ENCODE measurements around the gene RAB11FIP5.
A peak's percentile ranks its signal among the peaks of the same experiment; 100 is the strongest.

Gene RAB11FIP5

GRCh38 chr2:73082523-73083410 lies 30.0 kb downstream of the RAB11FIP5 start:
- DNase-seq = no peak

- DNase-seq = no peak
Observed at GRCh38 chr2:73081181-73081671, 31.5 kb downstream of the RAB11FIP5 start.

- DNase-seq = no peak
Observed at GRCh38 chr2:73080321-73081131, 32.2 kb downstream of the RAB11FIP5 start.

DNA sequence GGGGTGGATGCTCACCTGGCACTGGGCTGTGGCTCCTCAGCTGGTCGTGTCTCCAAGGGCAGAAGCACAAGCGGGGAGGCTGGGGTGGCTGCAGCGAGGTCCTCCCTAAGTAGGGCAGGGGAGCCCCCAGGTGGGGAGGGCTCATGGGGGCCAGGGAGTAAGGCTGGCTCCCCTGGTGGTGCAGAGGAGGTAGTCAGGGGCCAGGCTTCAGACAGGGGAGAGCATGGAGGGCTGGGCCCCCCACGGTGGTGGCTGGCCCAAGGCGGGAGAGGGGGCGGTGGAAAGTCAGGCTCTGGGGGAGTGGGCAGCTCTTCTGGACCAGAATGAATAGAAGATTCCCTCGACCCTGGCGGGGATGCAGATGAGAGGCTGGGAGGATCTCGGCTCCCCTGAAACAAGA lies 33.1 kb downstream of the RAB11FIP5 start:
- no peak for DNase-seq

DNA sequence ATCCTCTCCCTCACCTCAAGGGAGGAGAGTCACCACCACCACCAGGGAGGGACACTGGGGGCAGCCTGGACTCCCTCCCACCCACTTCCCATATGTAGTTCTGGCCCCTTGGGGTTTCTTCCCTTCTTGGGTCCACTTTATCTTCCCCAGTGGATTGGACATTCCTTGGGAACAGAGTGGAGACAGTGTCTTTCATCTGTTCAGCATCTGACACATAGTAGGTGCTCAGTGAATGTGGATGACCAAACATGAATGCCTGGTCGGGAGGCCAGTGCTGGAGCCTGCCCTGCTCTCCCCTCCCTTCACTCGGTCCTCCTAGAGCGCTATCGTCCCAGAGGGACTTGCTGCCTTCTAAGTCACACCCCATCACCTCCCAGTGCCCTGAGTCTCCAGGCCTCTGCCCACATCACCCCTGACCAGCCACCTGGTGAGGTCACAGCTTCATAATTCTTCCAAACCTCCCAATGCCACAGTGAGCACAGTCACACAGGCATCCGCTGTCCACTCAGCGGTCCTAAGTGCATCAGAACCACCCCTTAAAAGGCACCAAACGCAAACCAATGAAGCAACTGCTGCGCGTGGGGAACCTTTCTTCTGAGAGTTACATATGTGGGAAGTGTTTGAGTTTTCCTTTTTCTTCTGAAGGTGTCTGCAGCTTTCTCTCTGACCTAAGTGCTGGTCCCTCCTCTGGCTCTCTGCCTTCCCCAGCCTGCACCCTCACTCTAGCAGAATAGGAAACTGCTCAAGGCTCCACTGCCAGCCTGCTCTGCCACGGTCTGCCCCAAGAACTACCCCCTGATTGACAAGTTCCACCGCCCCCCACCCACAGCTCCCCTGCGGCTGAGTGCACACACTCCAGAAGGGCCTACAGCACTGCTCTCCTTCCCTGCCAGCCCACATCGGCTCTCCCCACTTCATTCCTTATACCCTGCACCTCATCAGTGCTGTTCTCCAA lies 34.0 kb downstream of the RAB11FIP5 start:
- no peak for DNase-seq

- no peak for DNase-seq
Observed at GRCh38 chr2:73077424-73077795, 35.3 kb downstream of the RAB11FIP5 start.

DNA sequence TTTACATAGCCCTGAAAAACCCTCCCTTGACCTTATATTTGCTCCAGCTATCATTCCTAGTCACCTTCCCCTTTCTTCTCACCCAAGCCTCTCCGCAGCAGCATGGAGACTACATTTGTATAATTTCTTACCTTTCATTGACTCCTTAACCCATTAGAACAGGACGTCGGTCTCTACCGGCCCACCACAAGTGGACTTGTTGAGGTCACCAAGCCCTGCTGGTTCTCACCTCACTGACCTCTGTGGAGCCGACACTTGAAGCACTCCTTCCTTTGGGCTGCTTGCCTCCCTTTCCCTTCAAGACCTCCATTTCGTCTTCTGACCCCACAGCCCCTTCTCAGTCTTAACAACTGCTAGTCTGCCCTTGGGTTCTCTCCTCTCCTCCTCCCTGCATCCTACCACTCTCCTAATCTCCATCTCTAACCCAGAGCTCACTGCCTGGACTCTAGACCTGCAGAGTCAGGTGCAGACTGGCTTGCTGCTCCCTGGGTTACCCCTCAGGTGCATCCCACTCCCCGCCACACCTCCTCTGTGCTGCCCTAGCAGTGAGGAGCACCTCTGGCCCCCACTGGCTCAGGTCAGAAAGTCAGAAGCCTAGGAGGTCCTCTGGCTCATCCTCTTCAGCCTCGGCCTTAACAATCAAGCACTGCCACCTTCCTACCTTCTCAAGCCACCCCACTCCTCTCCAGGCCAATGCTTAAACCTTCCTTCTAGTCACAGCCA lies 35.9 kb downstream of the RAB11FIP5 start:
- DNase-seq = no peak

DNA sequence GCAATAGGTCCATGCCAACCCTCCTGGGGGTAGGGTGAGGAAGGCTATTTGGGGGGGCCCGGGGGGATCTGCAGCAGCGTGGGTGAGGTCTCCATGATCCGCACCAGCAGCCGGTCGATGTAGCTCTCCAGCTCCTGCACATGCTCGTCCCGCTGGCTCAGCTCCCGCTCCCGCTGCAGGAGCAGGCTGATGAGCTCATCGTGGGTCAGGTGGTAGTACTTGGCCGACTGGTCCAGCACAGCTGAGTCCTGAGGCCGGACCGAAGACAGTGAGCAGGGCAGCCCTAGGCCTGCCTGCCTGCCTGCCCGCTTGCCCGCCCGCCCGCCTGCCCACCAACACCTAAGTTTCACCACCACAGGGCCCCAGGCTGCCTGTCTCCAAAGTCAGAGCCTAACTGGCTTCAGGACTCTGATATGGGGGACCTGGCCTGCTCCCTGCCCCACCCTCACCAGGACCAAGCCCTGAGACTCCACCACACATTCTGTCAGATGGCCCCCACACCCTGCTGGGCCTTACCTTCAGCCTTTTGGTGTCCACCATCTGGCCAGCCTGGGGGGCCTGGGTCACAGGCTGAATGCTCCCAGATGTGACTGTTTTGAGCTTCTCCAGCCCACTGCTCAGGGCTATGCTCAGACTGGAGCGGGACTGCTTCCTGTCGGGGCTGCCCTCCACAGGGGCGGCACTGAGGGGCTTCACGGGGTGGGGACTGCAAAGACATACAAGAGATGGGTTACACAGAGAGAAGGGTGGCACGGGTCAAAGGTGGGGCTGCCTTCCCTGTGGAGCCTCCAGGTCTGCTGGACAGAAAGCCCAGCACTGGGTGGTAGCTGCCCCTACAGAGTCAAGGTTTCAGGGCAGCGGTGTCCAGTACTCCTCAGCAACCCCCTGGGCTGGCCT lies 37.0 kb downstream of the RAB11FIP5 start:
- no peak for DNase-seq

DNA sequence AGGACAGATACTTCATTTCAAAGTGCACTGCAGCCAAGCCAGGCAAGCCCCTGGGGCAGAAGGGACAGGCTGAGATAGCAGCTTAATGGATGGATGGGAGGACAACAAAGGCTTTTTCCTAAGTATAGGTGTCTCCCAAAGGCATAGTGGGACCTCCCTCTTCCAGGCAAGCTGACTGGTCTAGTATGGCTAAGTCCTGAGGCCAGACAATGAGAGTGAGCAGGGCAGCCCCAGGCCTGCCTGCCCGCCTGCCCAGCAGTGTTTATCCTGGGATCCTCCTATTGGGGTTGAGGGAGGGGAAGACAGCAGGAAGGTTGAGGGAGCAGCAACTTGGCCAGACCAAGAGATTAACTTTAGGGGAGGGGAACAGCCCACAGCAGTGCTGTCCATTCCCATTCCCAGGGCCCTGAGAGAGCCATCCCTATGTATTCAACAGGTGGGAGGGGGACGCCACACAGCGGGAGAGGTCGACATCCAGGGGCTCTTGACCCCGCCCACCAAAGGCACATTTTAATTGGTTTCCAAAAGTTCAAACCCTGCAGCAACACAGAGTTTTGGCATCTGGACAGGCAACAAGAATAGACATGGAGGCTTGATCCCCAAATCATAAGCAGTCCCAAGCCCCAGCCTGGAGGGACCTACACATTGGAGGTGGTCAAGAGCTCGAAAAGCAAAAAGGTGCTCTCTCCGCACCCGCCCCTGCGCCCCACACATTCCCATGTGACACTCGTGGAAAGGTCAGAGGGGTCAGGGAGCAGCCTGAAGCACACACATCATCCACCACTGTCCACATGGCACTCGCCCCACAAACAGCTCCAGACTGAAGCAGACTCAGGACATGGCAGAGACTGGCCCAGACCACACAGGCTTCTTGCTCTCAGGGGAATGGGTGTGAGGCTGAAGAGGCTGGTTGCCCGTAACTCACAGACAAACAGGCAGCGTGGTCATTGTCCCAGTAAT lies 38.4 kb downstream of the RAB11FIP5 start:
- DNase-seq = no peak

DNA sequence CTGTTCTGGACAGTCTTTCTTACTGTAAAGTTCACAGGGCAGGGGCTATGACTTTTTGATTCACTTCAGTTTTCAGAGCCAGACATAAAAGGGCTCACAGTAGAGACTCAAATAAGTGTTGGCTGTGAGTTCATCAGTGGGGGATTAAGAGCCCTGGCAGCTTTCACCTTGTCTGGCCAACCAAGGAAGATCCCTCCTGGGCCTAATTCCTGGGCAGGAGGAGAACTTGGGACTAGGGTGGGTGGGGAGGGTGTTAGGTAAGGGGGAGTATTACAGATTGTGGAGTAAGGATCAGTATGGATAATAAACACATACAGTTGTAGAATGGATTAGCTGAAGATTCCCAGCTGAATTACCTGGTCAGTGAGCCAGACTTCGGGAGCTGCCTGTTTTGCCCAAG lies 40.3 kb downstream of the RAB11FIP5 start:
- no peak for DNase-seq

GRCh38 chr2:73072129-73072395 lies 40.7 kb downstream of the RAB11FIP5 start:
- no peak for DNase-seq

GRCh38 chr2:73071360-73072128 lies 41.2 kb downstream of the RAB11FIP5 start, which contains the start of gene SFXN5:
Gene SFXN5, minus strand, starts transcription at chr2:73071712. Its CDS starts 7 bp downstream, at chr2:73071705.
- DNase-seq = peak; percentile 94

- peak; percentile 11 for DNase-seq
Observed at GRCh38 chr2:73070643-73071359, 41.9 kb downstream of the RAB11FIP5 start.

DNA sequence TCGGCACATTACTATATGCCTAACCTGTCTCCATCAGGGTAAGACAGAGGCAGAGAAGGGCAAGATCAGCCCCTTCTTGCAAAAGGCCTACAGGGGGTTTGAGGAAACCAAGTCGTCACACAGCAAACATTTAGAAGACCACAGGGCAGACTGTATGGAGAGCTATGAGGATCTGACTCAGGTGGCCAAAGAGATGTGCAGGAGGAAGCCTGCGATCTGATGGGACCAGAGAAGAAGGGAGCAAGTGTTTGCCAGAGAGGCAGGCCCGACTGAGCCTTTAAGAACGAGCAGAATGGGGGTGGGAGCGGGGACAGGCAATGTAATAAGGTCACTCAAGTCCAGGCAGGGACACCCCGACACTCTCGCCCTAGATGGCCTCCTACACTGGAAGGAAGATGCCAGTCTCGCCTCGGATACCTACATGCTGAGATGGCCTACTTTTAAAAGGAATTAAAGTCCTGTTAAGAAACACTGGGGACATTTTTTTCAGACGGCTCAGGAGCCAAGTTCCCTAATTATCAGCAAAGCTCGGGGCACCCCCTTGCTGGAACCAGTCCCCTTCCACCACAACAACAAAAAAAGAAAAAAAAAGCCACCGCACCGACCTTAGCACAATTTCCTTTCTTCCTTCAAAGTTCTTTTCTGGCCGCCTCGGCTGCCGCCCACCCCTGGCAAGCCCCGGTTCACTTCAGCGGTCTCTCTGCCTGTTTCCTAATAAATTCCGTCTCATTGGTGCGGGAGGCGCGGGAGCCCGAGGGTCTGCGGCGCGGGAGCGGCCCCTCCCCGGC lies 42.7 kb downstream of the RAB11FIP5 start:
- no peak for DNase-seq

DNA sequence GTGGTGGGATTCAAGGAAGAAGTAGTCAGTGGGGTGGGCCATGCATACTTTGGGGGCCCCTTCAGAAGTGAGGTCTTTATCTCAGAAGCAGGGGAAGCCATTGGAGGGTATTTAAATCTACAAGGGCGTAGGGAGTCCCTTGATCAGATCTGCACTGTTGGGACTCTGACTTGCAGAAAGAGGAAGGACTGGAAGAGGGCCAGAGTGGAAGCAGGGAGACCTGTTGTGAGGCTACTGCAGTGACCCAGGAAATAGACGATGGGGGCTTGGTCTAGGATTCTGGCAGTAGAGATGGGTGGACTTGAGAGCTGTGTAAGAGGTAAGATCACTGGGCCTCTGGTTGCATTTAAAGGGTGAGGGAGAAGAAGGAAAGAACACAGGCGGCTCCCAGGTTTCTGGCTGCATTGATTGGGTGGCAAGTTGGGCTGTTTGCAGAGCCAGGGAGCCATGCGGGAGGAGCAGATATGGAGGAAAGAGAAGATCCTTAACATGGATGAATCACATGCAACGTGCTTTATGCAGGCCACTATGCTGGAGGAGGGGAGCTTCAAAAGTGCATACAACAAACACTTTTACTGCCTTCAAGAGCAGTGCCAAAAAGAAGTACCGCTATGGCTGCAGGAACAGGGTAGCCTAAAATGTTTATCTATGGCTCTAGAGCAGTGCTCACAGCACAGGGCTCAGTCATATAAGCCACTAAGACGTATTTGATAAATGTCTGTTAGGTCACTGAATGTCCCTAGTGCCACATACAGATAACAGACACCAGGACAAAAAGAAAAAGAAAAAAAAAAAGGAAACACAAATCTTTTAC lies 43.5 kb downstream of the RAB11FIP5 start:
- DNase-seq = no peak

- DNase-seq = no peak
Observed at GRCh38 chr2:73068147-73068546, 44.6 kb downstream of the RAB11FIP5 start.

DNA sequence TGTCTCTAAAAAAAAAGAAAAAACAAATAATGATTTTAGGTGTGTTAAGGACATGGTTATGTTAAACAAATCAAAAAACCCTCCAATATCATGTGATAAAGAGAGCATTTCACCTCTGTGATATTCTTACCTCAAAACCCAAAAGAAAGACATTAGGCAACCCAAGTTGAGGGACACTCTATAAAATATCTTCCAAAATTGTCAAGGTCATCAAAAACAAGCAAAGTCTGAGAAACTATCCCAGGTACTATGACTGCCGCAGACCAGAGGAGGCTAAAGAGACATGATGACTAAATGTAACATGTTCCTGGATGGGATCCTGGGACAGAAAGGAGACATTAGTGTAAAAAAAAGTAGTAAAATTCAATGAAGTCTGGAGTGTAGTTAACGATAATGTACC lies 45.7 kb downstream of the RAB11FIP5 start:
- DNase-seq = no peak

Measured in CD4-positive, alpha-beta T cell treated with Interleukin-4 for 4 hours (primary cell).